BE2C (cell line): ENCODE data around the gene CNOT2.

Source experiments
- DNase-seq: peaks from one replicate; pipeline ENCODE4 v3.0.0-alpha.2; 2020
- H3K27me3 ChIP-seq: fragments of 250-450 bp; sonication (Bioruptor Pico); 2 replicates; pipeline ENCODE4 v1.5.1; 2020; ENCODE audit warnings: mild to moderate bottlenecking
- H3K36me3 ChIP-seq: fragments of 250-450 bp; sonication (Bioruptor Pico); 2 replicates; pipeline ENCODE4 v1.5.1; 2020; ENCODE audit warnings: mild to moderate bottlenecking
- H3K4me1 ChIP-seq: fragments of 250-450 bp; sonication (Bioruptor Pico); 2 replicates; pipeline ENCODE4 v1.5.1; 2020
- H3K4me3 ChIP-seq: 2 replicates; pipeline ENCODE4 v1.5.1; 2011; ENCODE audit warnings: low read depth, low read length
- H3K9me3 ChIP-seq: fragments of 250-450 bp; sonication (Bioruptor Pico); 2 replicates; pipeline ENCODE4 v1.5.1; 2020
- TF ChIP-seq, protein P1 (sequence below): IDR thresholded peaks from 2 replicates; pipeline ENCODE4 v1.5.1; 2012; ENCODE audit warnings: mild to moderate bottlenecking, low read depth, low read length

The CNOT2 gene

DNA sequence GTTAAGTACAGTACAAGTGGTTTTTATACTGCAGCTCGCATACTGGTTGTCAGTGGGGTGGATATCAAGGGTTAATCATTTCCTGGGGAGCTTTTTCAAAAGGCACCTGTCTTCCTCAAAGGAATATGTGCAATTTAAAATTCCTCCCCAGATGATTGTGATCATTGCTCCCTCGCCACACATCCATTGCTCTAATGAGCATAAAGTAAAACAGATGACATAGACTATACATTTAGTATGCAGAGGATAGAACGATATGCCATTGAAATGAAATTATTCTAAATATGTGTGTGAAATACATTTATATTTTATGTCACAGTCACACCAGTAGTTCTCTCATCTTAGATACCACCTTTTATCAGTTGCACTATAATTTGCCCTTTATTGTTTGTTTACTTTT lies 86.5 kb downstream of the CNOT2 start:
- DNase-seq: no peak
- Histone ChIP-seq H3K9me3 (no peaks in the 10 kb centered on the region), H3K27me3 (no peaks in the 10 kb centered on the region), H3K4me3 (no peak overlapping the region), H3K36me3 (no peaks in the 10 kb centered on the region; the same call in 1 of the 2 replicates), H3K4me1 (peaks cover 4% of the 10 kb centered on the region; the same call in 1 of the 2 replicates)
- TF ChIP-seq, protein P1, sequence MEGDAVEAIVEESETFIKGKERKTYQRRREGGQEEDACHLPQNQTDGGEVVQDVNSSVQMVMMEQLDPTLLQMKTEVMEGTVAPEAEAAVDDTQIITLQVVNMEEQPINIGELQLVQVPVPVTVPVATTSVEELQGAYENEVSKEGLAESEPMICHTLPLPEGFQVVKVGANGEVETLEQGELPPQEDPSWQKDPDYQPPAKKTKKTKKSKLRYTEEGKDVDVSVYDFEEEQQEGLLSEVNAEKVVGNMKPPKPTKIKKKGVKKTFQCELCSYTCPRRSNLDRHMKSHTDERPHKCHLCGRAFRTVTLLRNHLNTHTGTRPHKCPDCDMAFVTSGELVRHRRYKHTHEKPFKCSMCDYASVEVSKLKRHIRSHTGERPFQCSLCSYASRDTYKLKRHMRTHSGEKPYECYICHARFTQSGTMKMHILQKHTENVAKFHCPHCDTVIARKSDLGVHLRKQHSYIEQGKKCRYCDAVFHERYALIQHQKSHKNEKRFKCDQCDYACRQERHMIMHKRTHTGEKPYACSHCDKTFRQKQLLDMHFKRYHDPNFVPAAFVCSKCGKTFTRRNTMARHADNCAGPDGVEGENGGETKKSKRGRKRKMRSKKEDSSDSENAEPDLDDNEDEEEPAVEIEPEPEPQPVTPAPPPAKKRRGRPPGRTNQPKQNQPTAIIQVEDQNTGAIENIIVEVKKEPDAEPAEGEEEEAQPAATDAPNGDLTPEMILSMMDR: no peak

DNA sequence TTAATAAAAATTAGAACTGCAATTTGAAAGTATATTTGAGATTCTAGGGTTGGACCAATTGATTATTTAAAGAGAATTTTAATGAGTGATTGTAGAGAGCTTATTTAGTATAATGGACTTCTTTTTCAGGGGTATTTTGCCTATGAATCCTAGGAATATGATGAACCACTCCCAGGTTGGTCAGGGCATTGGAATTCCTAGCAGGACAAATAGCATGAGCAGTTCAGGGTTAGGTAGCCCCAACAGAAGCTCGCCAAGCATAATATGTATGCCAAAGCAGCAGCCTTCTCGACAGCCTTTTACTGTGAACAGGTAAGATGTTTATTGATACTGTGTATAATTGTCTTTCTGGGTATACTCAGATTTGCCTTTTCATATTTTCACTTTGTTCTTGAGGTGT lies 86.9 kb downstream of the CNOT2 start:
- Histone ChIP-seq H3K9me3 (no peaks in the 10 kb centered on the region), H3K4me1 (peaks cover 4% of the 10 kb centered on the region; the same call in 1 of the 2 replicates), H3K27me3 (no peaks in the 10 kb centered on the region), H3K36me3 (no peaks in the 10 kb centered on the region; the same call in 1 of the 2 replicates), H3K4me3 (no peak overlapping the region)
- TF ChIP-seq, protein P1: no peak
- DNase-seq: no peak

DNA sequence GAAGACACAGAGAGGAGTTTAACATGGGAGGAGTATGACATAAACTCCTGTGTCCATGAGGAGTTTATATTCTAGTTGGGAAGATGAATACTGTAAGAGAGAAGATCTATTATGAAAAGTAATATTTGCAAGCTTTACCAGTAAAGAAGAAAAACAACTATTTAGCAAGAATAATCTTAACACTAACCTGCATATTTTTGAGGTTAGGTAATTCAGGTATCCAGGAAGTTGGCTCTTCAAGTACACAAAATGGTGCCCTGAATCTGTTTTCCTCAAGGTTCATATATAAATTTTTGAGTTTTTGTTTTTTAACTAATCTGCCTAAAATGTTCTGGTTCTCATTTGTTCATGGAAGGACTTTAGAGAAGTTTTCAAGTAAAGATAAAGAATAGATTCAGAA lies 89.0 kb downstream of the CNOT2 start:
- no peaks in the 10 kb centered on the region for H3K27me3 ChIP-seq
- peaks cover 4% of the 10 kb centered on the region; the same call in 1 of the 2 replicates for H3K4me1 ChIP-seq

DNA sequence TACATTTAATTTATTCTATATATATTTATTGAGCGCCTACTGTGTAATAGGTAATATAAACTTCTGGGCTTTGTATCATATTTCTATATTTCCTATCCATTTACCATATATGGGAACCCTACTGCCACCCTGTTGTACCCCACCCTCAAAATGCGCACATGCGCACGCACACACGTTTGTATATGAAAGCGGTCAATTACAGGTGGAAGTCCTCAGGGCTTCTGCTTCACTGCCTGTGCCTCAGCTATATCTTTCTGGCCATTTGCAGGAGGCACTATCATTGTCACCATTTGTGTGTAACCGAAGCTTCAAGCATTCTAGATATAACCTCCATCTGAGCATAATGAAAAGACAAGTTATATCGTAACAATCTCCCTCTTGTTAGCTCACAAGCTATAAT lies 91.5 kb downstream of the CNOT2 start:
- TF ChIP-seq, protein P1: no peak
- no peaks in the 10 kb centered on the region for H3K27me3 ChIP-seq
- DNase-seq: no peak
- no peaks in the 10 kb centered on the region for H3K4me1 ChIP-seq
- H3K9me3 ChIP-seq: no peaks in the 10 kb centered on the region
- H3K36me3 ChIP-seq: peaks cover 10% of the 10 kb centered on the region
- H3K4me3 ChIP-seq: no peak overlapping the region

More for the DNA sequence above, 89.0 kb downstream of the CNOT2 start:
- no peak overlapping the region for H3K4me3 ChIP-seq
- H3K36me3 ChIP-seq: no peaks in the 10 kb centered on the region; the same call in 1 of the 2 replicates
- H3K9me3 ChIP-seq: no peaks in the 10 kb centered on the region
- TF ChIP-seq, protein P1: no peak
- no peak for DNase-seq

DNA sequence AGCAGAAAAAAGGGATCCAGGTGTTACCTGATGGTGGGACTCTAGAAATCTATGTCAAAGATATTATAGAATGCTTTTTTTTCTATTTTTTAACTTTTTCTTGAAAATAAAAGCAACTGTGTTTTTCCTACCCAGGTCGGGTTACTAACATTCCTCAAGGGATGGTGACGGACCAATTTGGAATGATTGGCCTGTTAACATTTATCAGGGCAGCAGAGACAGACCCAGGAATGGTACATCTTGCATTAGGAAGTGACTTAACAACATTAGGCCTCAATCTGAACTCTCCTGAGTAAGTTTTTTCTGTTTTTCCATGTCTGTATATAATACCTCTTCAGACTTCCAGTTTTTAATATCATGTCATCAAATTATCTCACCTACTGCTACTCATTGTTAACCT lies 95.3 kb downstream of the CNOT2 start:
- Histone ChIP-seq H3K36me3 (peaks cover 26% of the 10 kb centered on the region), H3K4me3 (no peak overlapping the region), H3K4me1 (no peaks in the 10 kb centered on the region), H3K27me3 (no peaks in the 10 kb centered on the region), H3K9me3 (no peaks in the 10 kb centered on the region)
- no peak for DNase-seq
- TF ChIP-seq, protein P1: no peak

DNA sequence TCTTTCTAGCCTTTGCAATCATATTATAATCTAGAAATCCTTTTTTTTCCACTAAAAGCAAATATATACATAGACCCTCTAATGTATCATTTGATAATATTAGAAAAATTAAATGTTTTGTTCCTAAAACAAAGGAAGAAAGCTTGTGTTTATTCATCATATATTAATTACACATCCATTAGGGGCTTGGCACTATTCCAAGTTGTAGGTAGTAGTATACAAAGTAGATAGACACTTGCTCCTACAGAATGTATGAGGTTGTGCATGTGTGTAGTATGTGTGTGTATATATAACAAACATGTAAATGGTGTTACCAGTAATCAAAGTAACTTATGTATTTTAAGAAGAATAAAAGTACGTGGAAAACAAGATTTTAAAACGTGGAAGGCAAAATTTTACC lies 107.8 kb downstream of the CNOT2 start:
- Histone ChIP-seq H3K36me3 (peaks cover 9% of the 10 kb centered on the region; the same call in 1 of the 2 replicates), H3K4me1 (no peaks in the 10 kb centered on the region), H3K27me3 (no peaks in the 10 kb centered on the region), H3K9me3 (no peaks in the 10 kb centered on the region), H3K4me3 (no peak overlapping the region)
- TF ChIP-seq, protein P1: no peak
- DNase-seq: no peak
